ENCODE results near the gene CCKAR. TPM values are rescaled to one million over a fixed set of nuclear protein-coding genes. Genes with fewer than 3 reads are reported as not detected.

CCKAR gene
- total RNA-seq, 4 donors from 2014 or later = 0.27 to 0.79 TPM; not detected in 2

- TF ChIP-seq POLR2A (IDR thresholded peaks at IDR 0.05) = no peak
- no peak for TF ChIP-seq POLR2AphosphoS5 (IDR thresholded peaks at IDR 0.05)
- no peak for TF ChIP-seq CTCF (IDR thresholded peaks at IDR 0.05)
- no peak for TF ChIP-seq EP300 (IDR thresholded peaks at IDR 0.05; ENCODE audit: low read depth)
- WGBS, 2 donors (ENCODE audit: low coverage in 1 of 2) = 40 to 54% methylated on average over 3 of the region's 3 CpGs
- no peak for DNase-seq
These were observed 32.2 kb upstream of the CCKAR start for GRCh38 chr4:26522478-26522877.

GRCh38 chr4:26520728-26521450, 30.6 kb upstream of the CCKAR start:
- in situ Hi-C loops (cut with MboI; ENCODE audit: low pct_ligation_motif_present in 1 of 4, low pct_unique_long_range_greater_than_20kb in 1 of 4, low sequenced_read_pairs in 3 of 4) = no loop called here

More at GRCh38 chr4:26522478-26522877, 32.2 kb upstream of the CCKAR start:
- H3K27ac ChIP-seq = no peak overlapping the region
- no peaks in the 10 kb centered on the region for H3K4me1 ChIP-seq
- H3K27me3 ChIP-seq = no peaks in the 10 kb centered on the region
- in situ Hi-C loops (cut with MboI; ENCODE audit: low pct_ligation_motif_present in 1 of 4, low pct_unique_long_range_greater_than_20kb in 1 of 4, low sequenced_read_pairs in 3 of 4) (no loop called here), intact Hi-C loops (cut with DNase I; ENCODE audit: low total_unique reads) (no loop called here)
- no peaks in the 10 kb centered on the region for H3K9me3 ChIP-seq
- H3K4me3 ChIP-seq = no peak overlapping the region
- no peaks in the 10 kb centered on the region for H3K36me3 ChIP-seq

GRCh38 chr4:26515936-26516335, 25.7 kb upstream of the CCKAR start:
- in situ Hi-C loops (cut with MboI; ENCODE audit: low pct_ligation_motif_present in 1 of 4, low pct_unique_long_range_greater_than_20kb in 1 of 4, low sequenced_read_pairs in 3 of 4) = no loop called here
- H3K27ac ChIP-seq = no peak overlapping the region
- H3K27me3 ChIP-seq = no peaks in the 10 kb centered on the region
- WGBS, 2 donors (ENCODE audit: low coverage in 1 of 2) = 80% methylated on average over 2 of the region's 2 CpGs; no CpG with 5 or more reads in 1 of the 2 donors
- intact Hi-C loops (cut with DNase I; ENCODE audit: low total_unique reads) = no loop called here
- no peak for DNase-seq
- TF ChIP-seq POLR2A (IDR thresholded peaks at IDR 0.05) (no peak), POLR2AphosphoS5 (IDR thresholded peaks at IDR 0.05) (no peak), EP300 (IDR thresholded peaks at IDR 0.05; ENCODE audit: low read depth) (no peak), CTCF (IDR thresholded peaks at IDR 0.05) (no peak)
- H3K4me1 ChIP-seq = no peaks in the 10 kb centered on the region
- no peak overlapping the region for H3K4me3 ChIP-seq
- H3K9me3 ChIP-seq = no peaks in the 10 kb centered on the region
- H3K36me3 ChIP-seq = no peaks in the 10 kb centered on the region

More at GRCh38 chr4:26520728-26521450, 30.6 kb upstream of the CCKAR start:
- Histone ChIP-seq H3K9me3 (no peaks in the 10 kb centered on the region), H3K27me3 (no peaks in the 10 kb centered on the region), H3K36me3 (no peaks in the 10 kb centered on the region), H3K27ac (no peak overlapping the region), H3K4me3 (no peak overlapping the region), H3K4me1 (no peaks in the 10 kb centered on the region)
- peak in 2 of 3 donors; percentile 40 to 78 for TF ChIP-seq POLR2AphosphoS5 (IDR thresholded peaks at IDR 0.05)
- TF ChIP-seq CTCF (IDR thresholded peaks at IDR 0.05) = no peak
- WGBS, 2 donors (ENCODE audit: low coverage in 1 of 2) = 79% methylated on average over 5 to 7 of the region's 7 CpGs
- DNase-seq = no peak
- intact Hi-C loops (cut with DNase I; ENCODE audit: low total_unique reads) = no loop called here

GRCh38 chr4:26510334-26510964, 20.2 kb upstream of the CCKAR start:
- Histone ChIP-seq H3K27me3 (no peaks in the 10 kb centered on the region), H3K4me3 (no peak overlapping the region), H3K36me3 (no peaks in the 10 kb centered on the region), H3K9me3 (no peaks in the 10 kb centered on the region), H3K27ac (peak overlapping the region in 2 of 4 donors; percentile 4 to 68), H3K4me1 (peaks cover 0 to 6% (median 0%) of the 10 kb centered on the region in 4 donors)
- 39 to 66% methylated on average over 3 to 4 of the region's 4 CpGs for WGBS, 2 donors (ENCODE audit: low coverage in 1 of 2)
- DNase-seq = no peak
- intact Hi-C loops (cut with DNase I; ENCODE audit: low total_unique reads) (no loop called here), in situ Hi-C loops (cut with MboI; ENCODE audit: low pct_ligation_motif_present in 1 of 4, low pct_unique_long_range_greater_than_20kb in 1 of 4, low sequenced_read_pairs in 3 of 4) (no loop called here)
- no peak for TF ChIP-seq EP300 (IDR thresholded peaks at IDR 0.05; ENCODE audit: low read depth)
- no peak for TF ChIP-seq CTCF (IDR thresholded peaks at IDR 0.05)
- TF ChIP-seq POLR2A (IDR thresholded peaks at IDR 0.05) = no peak
- no peak for TF ChIP-seq POLR2AphosphoS5 (IDR thresholded peaks at IDR 0.05)

All from transverse colon (tissue), 4 donors.